Stimulated activated CD4-positive, alpha-beta T cell treated with anti-CD3 and anti-CD28 coated beads, Interleukin-1b, Interleukin-23, amount 100 ng/mL, for 48 hours (primary cell): Measurements from ENCODE around the gene AQP12A.
"Not testable (repeated sequence)": the region's sequence is repeated elsewhere in the genome, so short reads cannot be mapped to it uniquely, and the experiment has no call there.

ENCODE experiments used
- DNase-seq: peaks from one replicate; pipeline ENCODE4 v3.0.0-alpha.2; 2020

The AQP12A gene

GRCh38 chr2:240691631-240692420 lies at the start of gene AQP12A:
Gene AQP12A, plus strand, starts transcription at chr2:240691866. Its CDS starts 48 bp downstream, at chr2:240691914.
- DNase-seq, result not testable (repeated sequence)

DNA sequence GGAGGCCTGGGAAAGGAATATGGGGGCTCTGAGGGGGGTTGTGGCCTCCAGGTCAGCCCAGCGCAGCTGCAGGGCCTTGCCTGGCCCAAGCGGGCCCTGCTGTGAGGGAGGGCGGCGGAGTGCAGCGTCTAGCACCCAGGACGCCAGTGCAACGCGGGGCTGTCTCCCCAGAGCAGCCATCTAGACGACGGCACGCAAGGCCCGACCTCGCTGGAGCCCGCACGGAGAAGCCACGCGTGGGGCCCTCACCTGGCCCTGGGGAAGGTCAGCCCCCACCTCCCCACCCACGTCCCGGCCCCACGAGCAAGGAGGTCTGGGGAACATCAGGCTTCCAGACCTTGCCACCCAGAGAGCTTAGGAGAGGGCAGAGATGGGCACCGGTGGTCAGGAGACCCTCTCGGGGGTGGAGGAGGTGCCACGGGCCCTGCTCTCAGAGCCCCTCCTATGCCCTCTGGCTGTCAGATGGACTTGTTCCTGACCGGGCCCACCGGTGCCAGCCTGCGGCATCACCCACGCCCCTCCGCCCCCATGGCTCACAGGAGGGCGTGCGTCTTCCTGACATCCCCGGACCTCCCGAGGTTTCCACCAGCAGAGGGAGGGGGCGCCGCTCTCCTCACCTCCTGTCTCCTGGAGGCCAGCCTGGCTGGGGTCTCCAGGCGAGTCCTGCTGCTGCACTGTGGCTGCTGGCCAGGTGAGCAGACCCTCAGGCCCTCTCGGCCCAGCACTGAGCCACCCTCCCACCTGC lies 49.4 kb upstream of the AQP12A start:
- DNase-seq, result no peak

DNA sequence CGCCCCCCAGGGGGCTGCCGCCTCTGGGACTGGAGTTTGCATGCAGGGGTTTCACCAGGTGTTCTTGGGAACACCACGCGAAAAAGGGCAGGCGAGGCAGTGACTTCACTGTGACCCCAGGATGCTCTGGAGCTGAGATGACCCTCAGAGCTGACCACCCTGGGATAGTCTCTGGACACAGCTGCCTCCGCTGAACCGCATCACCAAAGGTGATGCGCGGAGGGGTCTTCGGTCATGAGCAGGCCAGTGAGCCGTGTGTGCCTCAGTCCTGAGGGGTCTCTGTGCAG lies 48.9 kb upstream of the AQP12A start:
- DNase-seq, result no peak

DNA sequence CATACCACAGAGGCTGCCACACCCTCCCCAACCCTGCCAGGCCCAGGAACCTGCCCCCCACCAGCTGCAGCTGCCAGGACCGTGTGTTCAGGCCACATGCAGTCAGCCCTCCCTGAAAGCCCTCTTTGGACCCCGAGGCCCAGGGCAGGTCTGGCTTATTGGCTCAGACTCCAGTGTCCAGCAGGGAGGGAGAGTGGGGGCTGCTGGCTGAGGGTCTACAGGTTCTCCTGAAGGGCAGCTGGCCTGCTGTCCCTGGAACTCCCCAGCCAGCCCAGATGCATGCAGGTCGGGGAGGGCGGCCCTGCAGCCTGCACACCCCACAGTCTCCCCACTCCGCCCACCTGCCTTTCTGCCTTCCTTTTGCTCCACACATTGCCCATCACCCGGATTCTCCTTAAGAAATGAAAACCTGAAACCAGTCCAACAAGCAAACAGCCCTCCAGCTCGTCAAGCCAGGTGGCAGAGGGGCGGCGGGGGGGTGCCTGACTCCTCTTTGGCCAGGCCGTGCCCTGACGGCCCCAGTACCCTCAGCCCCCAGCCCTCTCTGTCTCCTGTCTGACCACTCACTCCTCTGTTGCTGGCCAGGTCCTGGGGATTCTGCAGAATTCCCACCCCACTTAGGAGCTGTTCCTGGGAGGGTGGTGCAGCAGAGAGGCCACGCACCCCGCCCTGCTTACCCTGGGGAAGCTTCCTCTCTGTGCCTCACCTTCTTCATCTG lies 48.4 kb upstream of the AQP12A start:
- DNase-seq, result no peak

- DNase-seq, result no peak
Measured at GRCh38 chr2:240643811-240644150, 47.9 kb upstream of the AQP12A start.

DNA sequence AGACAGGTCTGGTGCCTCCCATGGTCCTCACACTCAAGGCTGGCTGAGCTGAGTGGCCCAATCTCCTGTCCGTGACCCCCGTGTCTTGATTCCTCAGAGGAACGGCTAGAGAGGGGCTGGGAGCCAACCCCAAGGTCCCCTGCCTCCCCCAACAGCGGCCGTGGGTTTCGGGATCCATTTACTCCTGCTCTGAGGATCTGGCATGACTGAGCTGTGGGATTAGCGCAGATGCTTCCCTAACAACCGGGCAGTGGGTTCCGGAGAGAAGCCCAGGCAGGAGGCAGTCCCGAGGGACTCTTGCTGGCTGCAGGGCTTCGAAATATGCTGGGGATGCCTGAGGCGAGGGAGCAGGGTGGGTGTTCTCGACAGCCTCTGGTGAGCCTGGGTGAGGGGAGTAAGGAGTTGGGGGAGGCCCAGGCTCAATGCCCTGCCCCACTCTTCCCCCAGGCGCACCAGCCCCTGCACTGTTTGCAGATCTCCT lies 47.5 kb upstream of the AQP12A start:
- DNase-seq, result no peak

DNA sequence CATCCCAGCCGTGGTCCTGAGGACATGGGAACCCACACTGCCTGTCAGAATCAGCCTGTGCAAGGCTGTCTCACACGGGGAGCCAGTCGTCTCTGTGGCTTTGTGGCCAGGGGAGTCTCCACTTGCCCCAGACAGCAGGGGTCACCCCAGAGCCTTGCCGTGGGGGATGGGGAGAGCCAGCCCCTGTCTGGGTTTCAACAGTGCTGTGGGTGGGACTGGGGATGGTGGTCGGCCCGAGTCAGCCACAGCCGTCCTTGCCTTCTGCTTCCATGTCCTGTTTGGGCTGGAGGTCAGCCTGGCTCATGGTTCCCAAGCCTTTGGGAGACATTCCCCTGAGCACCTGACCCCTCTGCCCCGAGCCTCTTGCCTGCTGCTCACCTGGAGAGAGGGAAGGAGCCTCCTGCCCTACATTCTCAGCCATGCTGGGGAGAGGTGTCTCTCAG lies 46.8 kb upstream of the AQP12A start:
- no peak for DNase-seq

DNA sequence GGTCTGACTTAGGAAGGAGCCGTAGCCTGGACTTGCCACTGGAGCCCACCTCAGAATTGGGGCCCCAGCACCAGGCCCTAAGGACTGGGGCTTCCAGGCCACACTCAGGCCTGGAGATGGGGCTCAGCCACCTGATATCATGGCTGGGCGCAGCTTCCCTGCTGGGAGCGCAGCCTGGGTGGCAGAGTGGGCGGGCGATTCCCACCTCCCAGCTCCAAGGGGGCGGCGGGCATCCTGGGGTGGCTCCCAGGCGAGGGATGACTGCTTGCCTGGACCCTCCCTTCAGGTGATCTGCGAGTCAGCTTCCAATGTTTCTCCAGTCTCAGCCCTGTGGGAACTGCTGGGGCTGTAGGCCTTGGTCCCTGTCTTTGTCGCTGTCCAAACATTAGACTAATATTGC lies 46.3 kb upstream of the AQP12A start:
- no peak for DNase-seq

DNA sequence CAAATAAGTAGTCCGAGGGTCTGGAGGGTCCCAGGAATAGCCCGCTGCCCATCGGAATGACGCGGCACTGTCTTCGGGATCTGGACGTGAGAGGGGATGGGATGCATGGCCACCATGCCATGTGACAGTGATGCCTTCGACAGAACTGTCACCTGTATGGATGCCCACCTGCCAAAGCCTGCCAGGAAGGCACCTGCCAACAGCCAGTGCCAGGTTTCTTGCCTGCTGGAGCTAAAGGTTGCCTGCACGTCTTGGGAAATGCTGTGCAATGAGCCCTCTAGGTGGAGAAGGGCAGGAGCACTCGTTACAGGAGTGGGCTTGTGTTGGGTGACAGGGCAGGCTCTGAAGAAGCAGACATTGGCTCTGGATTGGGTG lies 45.9 kb upstream of the AQP12A start:
- no peak for DNase-seq

DNA sequence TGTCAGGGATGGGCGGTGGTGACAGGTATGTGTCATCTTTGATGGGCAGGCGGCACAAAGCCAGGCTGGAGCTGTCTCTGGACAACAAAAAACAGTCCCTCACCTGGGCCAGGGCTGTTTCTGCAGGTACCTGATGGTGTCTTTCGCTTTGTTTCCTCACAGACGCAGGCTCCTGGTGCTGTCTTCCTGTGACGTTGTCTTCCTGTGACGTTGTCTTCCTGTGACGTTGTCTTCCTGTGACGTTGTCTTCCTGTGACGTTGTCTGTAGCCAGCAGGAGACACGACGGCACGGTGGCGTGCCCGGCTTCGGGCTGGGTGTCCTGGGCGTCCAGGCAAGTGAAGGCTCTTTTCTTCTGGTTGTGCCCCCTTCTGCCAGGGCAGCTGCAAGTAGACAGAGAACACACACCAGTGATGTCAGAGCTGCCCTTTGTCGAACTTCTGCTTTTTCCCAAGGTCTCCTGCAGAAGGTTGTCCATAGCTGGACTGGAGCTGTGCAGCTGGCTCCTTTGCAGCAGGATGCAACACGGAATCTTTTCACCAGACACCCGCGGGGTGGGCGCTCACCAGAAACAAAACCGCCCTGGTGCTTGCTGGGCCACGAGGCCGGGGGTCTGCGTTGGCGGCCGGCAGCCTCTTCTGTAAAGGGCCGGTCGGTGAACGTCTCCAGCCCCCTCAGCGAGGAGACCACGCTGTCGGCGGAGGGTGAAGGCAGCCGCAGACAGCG lies 45.3 kb upstream of the AQP12A start:
- DNase-seq, result no peak

GRCh38 chr2:240646900-240647502 lies 44.7 kb upstream of the AQP12A start:
- DNase-seq, result no peak

DNA sequence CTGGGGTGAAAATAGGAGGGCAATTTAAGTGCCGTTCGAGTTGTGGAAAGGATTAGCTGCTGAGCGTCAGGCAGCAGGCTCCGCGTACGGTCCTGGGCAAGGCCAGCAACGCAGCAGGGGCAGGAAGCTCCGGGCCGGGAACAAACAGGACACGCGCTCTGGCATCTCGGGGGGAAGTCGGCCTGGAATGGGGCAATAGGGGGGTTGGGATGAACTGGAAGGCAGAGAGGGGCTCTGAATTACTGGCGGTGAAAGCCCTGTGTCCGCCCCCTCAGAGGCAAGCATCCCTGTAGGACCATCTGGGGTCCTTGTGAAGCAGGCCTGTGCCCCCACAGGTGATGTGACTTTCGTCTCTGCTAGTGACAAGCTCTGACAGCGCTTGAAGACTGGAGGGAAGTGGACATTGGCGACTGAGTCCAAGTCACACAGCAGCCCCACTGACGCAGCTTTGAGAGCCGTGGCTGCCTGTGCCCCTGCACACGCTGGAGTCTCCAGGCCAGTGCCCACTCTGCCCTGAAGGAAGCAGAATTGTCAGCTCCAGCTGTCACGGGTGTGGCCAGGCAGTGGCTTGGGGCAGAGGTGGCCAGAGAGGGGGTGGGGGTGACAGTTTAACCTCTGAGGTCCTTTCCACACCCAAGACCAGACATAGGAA lies 44.0 kb upstream of the AQP12A start:
- DNase-seq, result no peak

DNA sequence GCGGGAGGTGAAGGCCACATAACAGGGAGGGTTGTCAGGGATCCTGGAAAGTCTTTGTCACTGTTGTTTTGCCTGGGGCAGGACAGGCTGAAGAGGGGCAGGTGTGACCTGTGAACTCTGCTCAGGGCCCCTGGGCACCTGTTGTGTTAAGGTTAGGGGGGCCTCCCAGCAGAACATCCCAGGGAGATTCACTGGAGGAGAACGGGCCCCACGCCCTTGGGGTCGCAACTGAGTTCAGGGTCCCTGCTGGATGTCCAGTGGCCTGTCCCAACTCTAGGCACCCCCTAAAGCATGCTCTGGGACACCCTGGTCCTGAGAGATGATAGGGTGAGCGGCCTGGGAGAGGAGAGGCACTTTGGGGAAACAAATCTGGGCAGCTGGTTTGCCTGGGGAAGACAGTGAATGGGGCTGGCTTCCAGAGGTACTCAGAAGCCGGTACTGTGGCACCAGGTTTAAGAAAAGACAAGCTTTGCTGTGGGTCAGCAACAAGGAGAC lies 43.5 kb upstream of the AQP12A start:
- DNase-seq, result no peak

GRCh38 chr2:240648650-240649275 lies 42.9 kb upstream of the AQP12A start:
- no peak for DNase-seq

GRCh38 chr2:240649331-240649730 lies 42.3 kb upstream of the AQP12A start:
- no peak for DNase-seq

- no peak for DNase-seq
Measured at GRCh38 chr2:240650254-240650965, 41.3 kb upstream of the AQP12A start.

GRCh38 chr2:240651185-240651584 lies 40.5 kb upstream of the AQP12A start:
- no peak for DNase-seq

DNA sequence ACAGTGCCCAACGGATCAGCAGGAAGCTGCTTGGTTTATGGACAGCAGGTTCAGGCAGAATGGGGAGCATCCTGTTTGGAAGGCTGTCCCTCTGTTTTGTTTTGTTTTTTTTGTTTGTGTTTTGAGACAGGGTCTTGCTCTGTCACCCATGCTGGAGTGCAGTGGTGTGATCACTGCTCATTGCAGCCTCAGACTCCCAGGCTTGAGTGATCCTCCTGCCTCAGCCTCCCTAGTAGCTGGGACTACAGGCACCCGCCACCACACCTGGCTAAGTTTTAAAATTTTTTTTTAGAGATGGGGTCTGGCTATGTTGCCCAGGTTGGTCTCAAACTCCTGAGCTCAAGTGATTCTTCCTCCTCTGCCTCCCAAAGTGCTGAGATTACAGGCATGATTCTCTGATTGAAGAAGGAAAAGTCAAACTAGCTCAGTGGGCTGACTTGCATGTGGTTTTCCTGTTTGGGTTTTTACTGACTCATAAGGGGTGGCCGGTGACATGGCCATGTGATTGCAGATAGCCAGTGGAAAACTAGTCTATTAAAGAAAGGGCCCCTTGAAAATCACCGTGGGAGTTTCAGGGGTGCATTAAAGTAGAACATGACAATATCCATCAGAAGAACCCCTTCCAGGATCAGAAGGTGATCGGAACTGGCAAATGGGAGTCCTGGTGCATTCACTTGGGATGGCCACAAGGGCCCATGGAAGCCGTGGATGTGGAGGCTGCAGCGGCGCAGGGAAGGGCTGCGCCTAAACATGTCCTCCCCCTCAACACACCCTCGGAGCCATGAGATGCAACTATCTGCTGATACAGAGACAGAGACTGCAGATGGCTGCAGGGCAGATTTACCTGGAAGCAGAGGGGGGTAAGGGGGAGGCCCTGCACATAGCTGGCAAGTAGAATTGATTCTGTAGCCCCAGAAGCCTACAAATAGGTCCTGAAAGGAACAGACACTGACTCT lies 35.5 kb upstream of the AQP12A start:
- no peak for DNase-seq

DNA sequence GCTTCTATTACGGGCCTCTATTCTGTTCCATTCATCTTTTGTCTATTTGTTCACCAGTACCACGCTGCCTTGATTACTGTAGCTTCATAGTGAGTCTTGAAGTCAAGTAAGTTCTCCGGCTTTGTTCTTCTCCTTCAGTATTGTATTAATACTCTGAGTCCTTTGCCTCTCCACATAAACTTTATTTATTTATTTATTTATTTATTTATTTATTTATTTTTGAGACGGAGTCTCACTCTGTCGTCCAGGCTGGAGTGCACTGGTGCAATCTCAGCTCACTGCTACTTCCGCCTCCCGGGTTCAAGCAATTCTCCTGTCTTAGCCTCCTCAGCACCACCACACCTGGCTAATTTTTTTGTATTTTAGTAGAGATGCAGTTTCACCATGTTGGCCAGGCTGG lies 31.8 kb upstream of the AQP12A start:
- DNase-seq, result not testable (repeated sequence)

- no peak for DNase-seq
Measured at GRCh38 chr2:240662681-240663080, 29.0 kb upstream of the AQP12A start.
